Activated CD8-positive, alpha-beta memory T cell treated with anti-CD3 and anti-CD28 coated beads for 36 hours (primary cell): ENCODE results near the gene ST8SIA5. TPM values are rescaled to one million over a fixed set of nuclear protein-coding genes. Genes with fewer than 3 reads are reported as not detected.

Experiments used
- CTCF ChIA-PET: fragments of 350-600 bp; sonication (Branson Sonifier 250); formaldehyde crosslinking; loops from one replicate; lab custom pipeline; 2021; ENCODE audit warnings: antibody characterized with exemption; lab: Charles Lee
- POLR2A ChIA-PET: fragments of 350-600 bp; sonication (Branson Sonifier 250); formaldehyde crosslinking; loops from one replicate; lab custom pipeline; 2021; ENCODE audit warnings: antibody characterized with exemption; lab: Charles Lee
- total RNA-seq, 2 experiments: library from RNA; stranded (reverse); gene quantifications; one replicate each; pipeline ENCODE4 v1.2.3, GENCODE V29; 2021

Gene ST8SIA5
- total RNA-seq, 2 experiments from 2014 or later = not detected

DNA sequence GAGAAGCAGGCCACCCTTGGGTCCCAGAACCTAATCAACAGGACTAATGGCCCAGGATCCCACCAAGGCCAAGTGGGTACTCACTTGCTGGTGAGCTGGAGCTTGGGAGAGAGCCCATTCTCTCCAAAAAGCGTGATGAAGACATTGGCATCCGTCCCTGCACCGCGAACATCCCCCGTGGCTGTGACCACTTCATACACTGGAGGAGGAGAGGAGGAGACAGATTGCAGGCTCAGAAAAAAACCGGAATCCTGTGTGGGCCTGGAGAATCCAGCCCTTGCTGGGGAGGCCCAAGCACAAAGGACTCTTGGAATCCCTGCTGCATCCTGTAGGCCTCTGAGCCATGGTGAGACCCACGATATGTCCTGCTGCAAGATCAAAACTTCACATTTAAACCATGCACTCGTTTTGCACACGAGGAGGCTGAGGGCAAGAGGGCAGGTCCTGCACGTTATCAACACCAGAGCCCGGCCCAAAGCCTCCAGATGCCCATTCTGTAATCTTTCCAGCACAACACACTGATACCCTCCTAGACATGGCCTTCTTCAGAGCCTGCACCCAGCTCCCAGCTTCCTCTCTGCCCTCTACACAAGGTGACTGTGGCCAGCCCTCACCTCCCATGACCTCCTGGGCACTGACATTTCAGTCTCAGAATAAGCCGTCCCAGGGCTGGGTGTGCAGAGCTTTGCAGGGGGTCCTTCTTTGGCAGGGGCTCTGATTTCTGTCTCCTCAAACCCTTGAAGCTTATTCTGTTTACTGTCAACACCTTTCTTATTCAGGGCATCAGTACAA, 107.6 kb downstream of the ST8SIA5 start:
- CTCF ChIA-PET = no interaction called here

GRCh38 chr18:46646468-46646867, 110.4 kb downstream of the ST8SIA5 start:
- ChIA-PET CTCF (interaction anchor here (0.9 to 1.0 kb wide), 2 partner anchors 11 to 12 kb away, joined by 3 read pairs; no protein-coding TSS in a partner anchor), POLR2A (no interaction called here)

More for the DNA sequence above, 107.6 kb downstream of the ST8SIA5 start:
- POLR2A ChIA-PET = no interaction called here

DNA sequence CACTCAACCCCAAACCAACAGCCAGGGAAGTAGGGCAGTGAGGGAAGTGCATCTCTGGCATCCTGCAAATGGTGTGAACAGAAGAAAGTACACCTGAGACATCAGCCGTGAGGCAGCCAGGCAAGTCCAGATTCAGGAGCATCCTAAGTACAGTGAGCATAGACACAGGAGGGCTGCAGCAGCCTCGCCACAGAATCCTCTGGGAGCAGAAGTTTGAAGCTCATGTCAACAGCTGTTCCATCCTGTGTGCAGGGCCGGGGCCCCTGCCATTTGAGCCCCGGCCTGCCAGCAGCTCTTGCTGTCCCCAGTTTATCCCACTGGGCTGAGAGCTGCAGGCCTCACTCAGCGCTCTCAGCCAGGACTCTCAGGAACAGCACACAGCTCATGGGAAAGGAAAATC, 114.3 kb downstream of the ST8SIA5 start:
- CTCF ChIA-PET = interaction anchor here (1.2 kb wide), 1 partner anchor 16 kb away, joined by 4 read pairs; no protein-coding TSS in a partner anchor

DNA sequence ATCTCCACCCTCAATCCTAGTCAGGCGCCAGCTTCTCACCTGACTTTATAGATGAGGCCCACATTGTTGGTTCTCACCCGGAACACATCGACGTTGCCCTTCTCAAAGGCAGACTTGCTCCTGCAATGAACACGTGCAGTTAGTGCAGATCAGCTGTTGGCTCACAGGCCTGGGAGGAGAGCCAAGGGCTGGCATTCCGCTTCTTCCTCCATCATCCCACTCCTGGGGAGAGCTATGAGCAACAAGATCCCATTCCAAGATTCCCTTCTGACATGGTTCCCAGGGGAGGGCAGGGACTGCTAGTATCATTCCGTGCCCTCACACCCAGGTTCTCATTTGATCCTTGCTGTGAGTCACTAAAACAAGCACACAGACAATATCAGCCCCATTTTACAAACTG, 114.9 kb downstream of the ST8SIA5 start:
- ChIA-PET CTCF (no interaction called here), POLR2A (no interaction called here)

More for the DNA sequence above, 114.3 kb downstream of the ST8SIA5 start:
- POLR2A ChIA-PET = no interaction called here

DNA sequence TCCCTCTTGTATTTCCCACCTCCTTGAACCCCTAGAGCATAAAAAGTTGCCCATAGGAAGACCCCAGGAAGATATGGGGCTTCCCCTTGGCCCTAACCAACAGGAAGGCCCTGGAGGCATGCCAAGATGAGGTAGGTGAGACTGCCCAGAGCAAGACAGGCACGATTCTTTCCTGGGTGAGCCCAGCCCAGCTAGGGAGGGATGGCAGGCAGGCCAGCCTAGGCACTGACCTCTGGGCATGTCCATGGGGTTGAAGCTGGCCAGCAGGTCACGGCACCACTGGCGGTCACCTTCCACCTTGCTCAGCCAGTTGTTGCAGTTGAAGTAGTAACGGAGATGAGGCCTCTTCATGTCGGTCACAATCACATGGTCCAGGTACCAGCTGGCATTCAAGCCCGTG, 117.5 kb downstream of the ST8SIA5 start:
- POLR2A ChIA-PET = no interaction called here
- CTCF ChIA-PET = no interaction called here

- CTCF ChIA-PET = no interaction called here
- POLR2A ChIA-PET = no interaction called here
These were observed 120.7 kb downstream of the ST8SIA5 start for GRCh38 chr18:46636040-46636630.

- POLR2A ChIA-PET = no interaction called here
- CTCF ChIA-PET = interaction anchor here (0.6 to 1.0 kb wide), 2 partner anchors 352 to 599 kb away, joined by 3 read pairs; no protein-coding TSS in a partner anchor
These were observed 124.3 kb downstream of the ST8SIA5 start for GRCh38 chr18:46632401-46633071.

DNA sequence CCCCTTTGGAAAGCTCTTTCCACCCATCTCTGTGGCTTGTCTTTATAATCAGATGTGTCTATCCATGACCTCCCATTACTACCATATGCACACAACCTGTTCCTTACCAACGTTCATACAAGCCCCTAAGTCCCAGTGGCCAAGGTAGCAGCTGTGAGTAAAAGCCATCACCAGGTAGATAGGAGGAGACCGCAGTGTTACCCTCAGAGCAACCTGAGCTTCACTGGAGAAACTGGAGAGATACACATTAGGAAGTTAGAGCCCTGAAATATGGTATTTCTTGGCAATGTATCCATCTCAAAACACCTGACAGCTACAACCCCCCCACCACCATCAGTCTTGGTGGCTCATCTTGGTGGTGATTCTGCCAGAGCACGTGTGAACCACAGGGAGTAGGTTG, 125.9 kb downstream of the ST8SIA5 start:
- POLR2A ChIA-PET = no interaction called here
- CTCF ChIA-PET = interaction anchor here (1.5 kb wide), 1 partner anchor 27 kb away, joined by 5 read pairs; no protein-coding TSS in a partner anchor

DNA sequence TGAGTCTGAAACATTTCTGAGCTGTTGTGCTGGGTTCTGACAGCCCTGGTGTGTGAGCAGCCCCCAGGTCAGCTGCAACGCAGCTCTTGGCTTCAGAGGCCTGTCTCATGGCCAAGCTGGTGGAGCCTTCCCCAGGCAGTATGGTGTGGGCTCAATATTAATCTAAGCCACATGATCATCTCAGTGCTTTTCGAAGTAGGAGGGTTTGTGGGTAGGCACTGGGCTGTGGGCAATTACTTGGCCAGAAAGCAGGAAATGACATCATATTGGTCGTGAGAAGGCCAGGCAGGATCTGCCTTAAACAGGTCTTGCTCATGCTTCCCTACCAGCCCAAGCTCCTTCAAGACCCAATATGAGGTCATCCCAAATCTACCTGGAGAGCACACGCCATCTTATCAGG, 126.7 kb downstream of the ST8SIA5 start:
- POLR2A ChIA-PET = no interaction called here
- CTCF ChIA-PET = interaction anchor here (1.5 kb wide), 1 partner anchor 28 kb away, joined by 5 read pairs; no protein-coding TSS in a partner anchor

- POLR2A ChIA-PET = no interaction called here
- CTCF ChIA-PET = no interaction called here
These were observed 127.5 kb downstream of the ST8SIA5 start for GRCh38 chr18:46629361-46629760.

GRCh38 chr18:46628206-46628605, 128.6 kb downstream of the ST8SIA5 start:
- POLR2A ChIA-PET = no interaction called here
- CTCF ChIA-PET = no interaction called here

DNA sequence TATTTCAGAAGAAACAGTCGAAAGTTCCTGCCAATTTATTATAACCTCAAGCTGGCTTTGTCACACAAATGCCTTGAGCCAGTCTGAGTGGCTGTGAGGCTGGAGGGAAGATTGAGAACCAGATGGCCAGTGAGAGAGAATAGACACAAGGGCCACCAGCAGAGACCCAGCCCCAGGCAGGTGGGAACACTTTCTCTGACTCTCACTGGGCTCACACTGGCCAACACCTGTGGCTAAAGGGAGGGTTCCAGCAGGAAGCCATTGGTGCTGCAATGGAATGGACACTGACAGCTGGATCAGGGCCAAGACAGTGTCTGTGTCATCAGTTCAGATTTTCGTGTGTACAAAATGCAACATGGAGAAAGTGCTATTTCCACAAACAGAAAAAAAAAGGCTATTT, 129.7 kb downstream of the ST8SIA5 start:
- POLR2A ChIA-PET = no interaction called here
- CTCF ChIA-PET = interaction anchor here (0.6 kb wide), 1 partner anchor 552 kb away, joined by 4 read pairs; no protein-coding TSS in a partner anchor

DNA sequence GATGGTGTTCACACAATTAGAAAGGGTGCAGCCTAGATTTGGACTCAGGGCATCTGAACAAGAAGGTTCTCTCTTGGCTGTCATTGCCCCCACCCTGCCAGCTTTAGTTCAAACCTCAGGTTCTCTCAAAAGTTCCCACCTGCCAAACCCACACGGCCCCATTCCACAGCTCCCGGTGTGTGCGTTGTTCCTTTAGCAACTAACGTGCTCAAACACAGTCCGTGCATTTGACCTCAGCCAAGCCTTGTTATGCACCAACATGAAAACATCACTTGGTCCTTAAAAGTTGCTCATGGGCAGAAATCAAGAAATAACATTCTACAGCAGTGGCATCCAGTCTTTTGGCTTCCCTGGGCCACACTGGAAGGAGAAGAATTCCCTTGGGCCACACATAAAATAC, 131.8 kb downstream of the ST8SIA5 start:
- ChIA-PET POLR2A (no interaction called here), CTCF (no interaction called here)

- ChIA-PET CTCF (interaction anchor here (2.2 kb wide), 1 partner anchor 34 kb away, joined by 11 read pairs; no protein-coding TSS in a partner anchor), POLR2A (no interaction called here)
These were observed 132.7 kb downstream of the ST8SIA5 start for GRCh38 chr18:46624127-46624526.

DNA sequence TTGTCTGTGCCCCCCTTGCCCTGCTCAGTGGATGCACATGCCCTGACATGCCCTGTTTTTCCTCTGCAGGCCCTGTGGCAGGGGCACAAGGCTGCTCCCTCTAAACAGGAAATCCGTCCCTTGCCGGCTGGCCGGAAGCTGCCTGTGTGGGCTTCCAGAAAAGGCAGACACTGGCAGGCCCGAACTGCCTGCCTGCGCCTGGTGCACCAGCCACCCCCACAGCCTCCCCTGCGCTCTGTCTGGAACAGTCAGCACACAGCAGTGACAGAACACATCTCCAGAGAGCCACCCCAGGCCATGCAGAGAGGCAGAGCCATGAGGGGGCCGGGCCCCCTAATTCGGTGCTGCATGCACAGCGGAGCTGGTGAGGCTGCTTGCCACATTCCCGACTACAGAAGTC, 133.3 kb downstream of the ST8SIA5 start:
- ChIA-PET POLR2A (no interaction called here), CTCF (interaction anchor here (2.2 kb wide), 1 partner anchor 35 kb away, joined by 11 read pairs; no protein-coding TSS in a partner anchor)

DNA sequence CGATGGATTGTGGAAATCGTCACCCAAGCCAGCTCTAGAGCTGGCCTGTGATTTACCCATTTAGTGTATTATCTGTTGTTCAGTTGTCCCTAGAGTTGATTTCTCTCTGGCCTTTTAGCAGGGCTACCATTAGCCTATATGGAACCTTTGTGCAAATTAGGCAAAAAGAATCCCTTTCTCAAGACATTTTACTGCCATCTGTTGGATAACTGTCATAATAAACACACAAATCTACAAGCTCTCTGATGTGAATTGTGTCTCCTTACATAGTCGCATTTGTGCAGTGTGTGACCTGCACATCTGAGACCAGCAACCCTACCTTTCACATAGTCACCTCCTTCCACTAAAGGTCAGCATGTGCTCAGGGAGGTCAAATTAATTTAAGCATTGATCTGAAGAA, 133.9 kb downstream of the ST8SIA5 start:
- ChIA-PET CTCF (interaction anchor here (2.2 kb wide), 1 partner anchor 35 kb away, joined by 11 read pairs; no protein-coding TSS in a partner anchor), POLR2A (no interaction called here)

DNA sequence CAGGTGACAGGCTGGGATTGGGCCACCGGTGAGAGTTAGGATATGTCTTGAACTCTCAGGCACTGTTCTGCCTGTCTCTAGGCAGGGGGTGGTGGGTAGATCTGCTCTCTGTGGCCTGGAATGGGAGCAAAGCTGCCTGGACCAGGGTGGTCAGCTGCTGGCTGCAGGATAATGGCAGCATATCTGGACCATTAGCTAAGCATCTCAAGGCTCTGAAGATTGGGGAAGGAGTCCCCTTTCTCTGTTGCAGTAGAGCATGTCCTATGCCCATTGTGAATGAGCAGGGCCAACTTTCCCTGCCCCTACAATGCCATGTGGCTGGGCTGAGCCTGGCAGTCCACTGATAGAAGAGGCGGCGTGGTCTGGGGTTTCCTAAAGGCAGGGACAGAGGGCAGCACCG, 134.4 kb downstream of the ST8SIA5 start:
- ChIA-PET POLR2A (no interaction called here), CTCF (interaction anchor here (2.2 kb wide), 1 partner anchor 36 kb away, joined by 11 read pairs; no protein-coding TSS in a partner anchor)

DNA sequence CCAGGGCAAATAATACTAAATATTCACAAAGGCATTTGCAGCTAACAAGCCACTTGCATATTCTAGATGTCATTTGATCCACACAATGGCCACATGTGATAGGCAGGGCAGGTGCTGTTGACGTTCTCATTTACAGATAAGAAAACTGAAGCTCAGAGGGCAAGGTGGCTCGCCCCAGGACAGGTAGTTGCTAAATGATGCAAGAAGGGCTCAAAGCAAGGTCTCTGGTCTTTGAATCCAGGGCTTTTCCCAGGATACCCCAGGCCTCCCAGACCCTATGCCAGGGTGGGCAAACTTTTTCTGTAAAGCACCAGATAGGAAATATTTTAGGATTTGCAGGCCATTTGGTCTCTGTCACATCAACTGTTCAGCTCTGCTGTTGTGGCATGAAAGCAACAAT, 135.0 kb downstream of the ST8SIA5 start:
- ChIA-PET CTCF (interaction anchor here (2.2 kb wide), 1 partner anchor 36 kb away, joined by 11 read pairs; no protein-coding TSS in a partner anchor), POLR2A (no interaction called here)

GRCh38 chr18:46621111-46621766, 135.6 kb downstream of the ST8SIA5 start:
- CTCF ChIA-PET = no interaction called here
- POLR2A ChIA-PET = interaction anchor here (0.6 kb wide), 1 partner anchor 65 kb away, joined by 5 read pairs; no protein-coding TSS in a partner anchor
